Keratinocyte (primary cell): ENCODE measurements around the gene SLA2.

Experiments used
- EZH2 ChIP-seq: IDR thresholded peaks from one replicate; pipeline ENCODE4 v1.6.1; 2012; ENCODE audit warnings: inconsistent platforms, mild to moderate bottlenecking, low read length, moderate library complexity
- TF ChIP-seq, protein P1 (sequence below), 3 experiments: IDR thresholded peaks in 1 of 3; conservative IDR thresholded peaks in 1 of 3; optimal IDR thresholded peaks in 1 of 3; 2 replicates in 2 of 3; 3 replicates in 1 of 3; pipeline versions ENCODE3 to v1.5.1; 2011; ENCODE audit warnings: low read length in 3 of 3, mild to moderate bottlenecking in 3 of 3, moderate library complexity in 2 of 3, control low read depth in 1 of 3, inconsistent platforms in 1 of 3; ENCODE audit not compliant: insufficient read depth in 2 of 3; ENCODE audit errors: extremely low read depth in 1 of 3

DNA sequence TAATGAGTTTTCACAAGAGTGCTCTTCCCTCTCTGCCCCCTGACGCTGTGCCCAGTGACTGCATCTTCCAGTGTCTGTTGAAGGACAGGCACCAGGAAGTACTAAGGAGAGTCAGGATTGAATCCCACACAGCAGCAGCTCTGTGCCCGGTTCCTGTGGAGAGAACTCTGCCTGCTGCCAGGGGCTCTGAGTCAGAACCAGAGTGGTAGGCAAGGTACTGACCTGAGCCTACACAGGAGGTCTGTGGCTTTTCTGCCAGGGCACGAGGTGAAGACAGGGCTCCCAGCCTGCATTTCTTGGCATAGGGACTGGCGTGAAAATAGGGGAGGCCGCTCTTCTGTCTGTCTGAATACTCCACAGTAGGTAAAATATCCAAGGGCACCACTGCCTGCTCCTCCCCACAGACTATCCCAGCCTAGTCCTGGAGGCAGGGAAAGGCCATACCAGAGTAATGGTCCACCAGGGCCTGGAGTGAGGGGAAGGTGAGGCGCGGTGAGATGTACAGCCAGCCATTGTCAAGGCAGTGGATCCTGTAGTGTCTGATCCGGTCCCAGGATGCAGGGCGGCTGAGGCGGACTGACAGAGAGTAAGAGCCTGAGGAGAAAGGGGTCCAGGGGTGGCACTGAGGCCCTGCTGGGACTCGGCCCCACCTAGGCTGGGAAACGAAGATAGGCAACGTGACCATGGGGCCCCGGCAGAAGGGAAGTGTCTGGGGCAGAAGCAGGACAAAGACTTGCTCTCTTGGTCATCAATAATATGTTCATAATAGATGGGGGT lies 31.0 kb downstream of the SLA2 start:
- TF ChIP-seq, protein P1, sequence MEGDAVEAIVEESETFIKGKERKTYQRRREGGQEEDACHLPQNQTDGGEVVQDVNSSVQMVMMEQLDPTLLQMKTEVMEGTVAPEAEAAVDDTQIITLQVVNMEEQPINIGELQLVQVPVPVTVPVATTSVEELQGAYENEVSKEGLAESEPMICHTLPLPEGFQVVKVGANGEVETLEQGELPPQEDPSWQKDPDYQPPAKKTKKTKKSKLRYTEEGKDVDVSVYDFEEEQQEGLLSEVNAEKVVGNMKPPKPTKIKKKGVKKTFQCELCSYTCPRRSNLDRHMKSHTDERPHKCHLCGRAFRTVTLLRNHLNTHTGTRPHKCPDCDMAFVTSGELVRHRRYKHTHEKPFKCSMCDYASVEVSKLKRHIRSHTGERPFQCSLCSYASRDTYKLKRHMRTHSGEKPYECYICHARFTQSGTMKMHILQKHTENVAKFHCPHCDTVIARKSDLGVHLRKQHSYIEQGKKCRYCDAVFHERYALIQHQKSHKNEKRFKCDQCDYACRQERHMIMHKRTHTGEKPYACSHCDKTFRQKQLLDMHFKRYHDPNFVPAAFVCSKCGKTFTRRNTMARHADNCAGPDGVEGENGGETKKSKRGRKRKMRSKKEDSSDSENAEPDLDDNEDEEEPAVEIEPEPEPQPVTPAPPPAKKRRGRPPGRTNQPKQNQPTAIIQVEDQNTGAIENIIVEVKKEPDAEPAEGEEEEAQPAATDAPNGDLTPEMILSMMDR (optimal IDR thresholded peaks at IDR 0.05 in 1 of 3, IDR thresholded peaks at IDR 0.05 in 1 of 3, conservative IDR thresholded peaks at IDR 0.05 in 1 of 3; ENCODE audit: extremely low read depth in 1 of 3, insufficient read depth in 2 of 3, low read length in 3 of 3): no peak
- TF ChIP-seq EZH2: no peak
